NCI-H345 (cell line): Measurements from ENCODE around the gene IQSEC1.

Experiments
- DNase-seq: peaks from one replicate; lab custom pipeline; 2025; lab: John Stamatoyannopoulos, UW

Gene IQSEC1

DNA sequence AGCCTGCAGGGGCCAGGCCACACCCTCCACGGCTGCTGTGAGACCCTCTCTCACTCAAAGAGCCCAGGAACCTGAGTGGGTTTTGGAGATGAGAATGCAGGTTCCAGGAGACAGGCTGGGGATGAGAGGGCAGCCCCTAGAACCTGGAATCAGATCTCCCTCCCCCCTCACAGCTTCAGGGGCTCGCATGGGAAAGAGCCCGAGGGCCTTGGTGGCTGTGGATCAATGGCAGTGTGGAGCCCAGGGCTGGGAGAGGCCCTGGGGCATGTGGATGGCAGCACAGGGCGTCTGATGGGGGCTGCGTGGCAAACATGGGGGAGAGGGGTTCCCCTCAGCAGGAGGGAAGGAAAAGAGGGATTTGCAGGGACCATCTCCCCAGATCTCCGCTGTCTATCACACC lies 119.0 kb downstream of the IQSEC1 start:
- DNase-seq: no peak

DNA sequence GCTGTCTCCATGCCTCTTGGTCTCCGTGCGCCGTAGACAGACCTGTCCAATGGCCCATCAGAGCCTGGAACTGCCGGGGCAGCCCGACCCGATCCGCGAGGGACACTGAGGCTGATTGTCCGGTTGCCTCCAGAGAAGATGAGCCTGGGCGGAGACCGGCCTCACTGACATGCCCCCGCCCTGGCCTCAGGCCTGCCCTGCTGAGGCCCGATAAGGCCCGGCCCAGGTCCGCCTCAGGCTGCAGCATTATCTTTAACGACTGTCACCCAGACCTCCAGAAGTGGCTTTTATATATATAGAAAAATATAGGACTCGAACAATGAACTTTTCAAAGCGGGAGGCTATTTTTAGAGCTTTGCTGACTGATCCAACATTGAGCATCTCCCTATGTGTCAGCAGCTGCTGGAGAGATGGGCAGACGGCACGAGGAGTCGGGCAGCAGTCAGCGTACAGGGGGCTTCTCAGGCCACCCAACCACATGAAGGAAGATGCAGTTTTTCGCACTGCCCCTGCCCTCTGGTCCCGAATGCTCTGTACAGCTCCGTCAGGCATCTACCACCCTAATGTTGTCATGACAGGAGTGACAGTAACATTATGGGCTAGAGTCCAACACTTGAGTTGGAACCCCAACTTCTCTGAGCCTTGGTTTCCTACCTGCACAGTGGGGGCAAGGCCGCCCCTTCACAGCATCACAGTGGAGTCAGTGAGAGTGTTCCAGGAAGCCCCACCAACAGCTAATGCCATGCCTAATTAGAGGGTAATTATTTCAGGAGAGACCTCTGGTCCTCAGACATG lies 119.8 kb downstream of the IQSEC1 start:
- no peak for DNase-seq

DNA sequence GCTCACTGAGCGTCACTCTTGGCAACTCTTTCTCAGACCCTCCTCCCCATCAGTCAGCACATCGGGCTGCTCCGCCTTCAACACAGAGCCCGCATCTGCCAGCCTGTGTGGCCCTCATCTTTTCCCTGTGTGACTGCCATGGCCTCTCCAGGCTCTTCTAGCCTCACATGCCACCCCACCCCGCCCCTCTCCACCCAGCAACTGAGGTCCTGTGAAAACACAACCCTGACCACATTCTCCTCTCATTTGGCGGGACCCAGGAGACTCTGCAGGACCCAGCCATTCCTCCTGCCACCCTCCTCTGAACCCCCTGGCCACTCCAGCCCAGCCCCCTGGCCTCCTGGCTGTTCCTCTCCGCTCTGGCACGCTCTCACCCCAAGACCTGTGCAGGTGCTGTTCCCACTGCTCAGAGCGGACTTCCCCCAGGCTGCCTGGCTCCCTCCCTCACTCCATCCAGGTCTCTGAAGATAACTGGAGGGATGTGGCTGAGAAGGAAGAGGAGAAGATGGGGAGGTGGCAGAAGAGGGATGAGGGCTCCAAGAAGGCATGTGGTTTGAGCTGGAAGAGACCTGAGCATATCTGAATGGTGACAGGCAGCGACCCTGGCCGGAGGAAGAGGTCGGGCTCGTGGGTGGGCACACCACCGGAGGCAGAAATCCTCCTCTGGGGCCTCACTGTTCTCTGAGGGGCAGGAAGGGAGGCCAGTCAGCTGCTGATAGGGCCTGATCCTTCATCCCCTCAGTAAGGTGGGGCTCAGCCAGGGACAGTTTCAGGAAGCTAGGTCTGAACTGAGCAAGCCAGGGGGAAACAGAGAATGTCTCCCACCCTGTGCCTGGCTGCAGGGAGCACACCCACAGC lies 120.7 kb downstream of the IQSEC1 start:
- DNase-seq: no peak

DNA sequence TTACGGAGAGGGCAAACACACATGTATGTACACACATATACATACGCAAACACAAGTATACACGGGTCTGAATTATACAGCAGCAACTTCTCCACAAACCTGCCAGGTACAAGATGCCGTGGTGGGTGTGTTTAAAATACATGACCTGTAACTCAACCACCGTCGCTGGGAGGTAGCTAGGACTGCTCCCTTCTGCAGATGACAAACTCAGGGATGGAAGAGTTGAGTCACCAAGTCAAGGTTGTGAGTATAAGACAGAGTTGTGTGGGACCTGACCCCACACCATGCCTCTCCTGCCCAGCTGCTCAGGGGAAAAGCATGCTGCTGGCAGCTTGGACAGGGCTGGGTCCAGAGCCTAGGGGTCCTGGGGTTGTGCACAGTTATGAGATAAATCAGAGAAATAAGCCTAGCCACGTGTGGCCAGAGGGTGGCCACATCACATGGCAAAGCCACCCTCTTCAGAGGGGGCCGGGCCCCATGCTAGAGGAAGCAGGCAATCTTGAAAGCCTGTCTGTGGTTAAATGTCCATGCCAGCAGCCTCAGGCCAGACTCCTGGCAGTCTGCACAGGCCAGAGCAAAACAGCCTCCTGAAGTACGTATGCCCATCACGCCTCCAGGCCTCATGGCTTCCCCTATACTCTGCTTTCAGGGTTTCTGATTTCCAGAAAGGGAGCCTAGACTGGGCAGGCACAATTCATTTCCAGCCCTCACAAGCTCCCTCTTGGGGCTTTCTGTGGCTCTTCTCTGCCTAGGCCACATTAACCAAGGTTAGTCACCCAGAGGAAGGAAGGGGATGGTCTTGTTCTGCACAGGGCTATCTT lies 124.1 kb downstream of the IQSEC1 start:
- DNase-seq: no peak

DNA sequence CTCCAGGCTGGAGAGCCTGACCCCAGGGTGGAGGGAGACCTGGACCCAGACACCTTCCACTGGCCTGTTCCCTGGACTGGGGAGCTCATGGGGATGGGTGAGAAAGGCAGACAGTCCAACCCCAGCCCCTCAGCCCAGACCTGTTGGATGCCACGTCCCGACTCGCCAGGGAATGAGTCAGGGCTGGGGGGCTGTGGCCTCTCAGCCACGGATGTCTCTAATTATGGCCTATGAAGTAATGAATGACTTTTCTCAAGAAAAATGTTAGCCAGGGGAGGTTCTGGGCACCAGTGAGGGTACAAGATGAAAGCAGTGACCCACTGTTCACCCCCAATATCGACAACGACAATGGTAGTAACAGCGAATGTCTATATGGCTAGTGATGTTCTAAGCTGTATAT lies 124.9 kb downstream of the IQSEC1 start:
- DNase-seq: no peak

DNA sequence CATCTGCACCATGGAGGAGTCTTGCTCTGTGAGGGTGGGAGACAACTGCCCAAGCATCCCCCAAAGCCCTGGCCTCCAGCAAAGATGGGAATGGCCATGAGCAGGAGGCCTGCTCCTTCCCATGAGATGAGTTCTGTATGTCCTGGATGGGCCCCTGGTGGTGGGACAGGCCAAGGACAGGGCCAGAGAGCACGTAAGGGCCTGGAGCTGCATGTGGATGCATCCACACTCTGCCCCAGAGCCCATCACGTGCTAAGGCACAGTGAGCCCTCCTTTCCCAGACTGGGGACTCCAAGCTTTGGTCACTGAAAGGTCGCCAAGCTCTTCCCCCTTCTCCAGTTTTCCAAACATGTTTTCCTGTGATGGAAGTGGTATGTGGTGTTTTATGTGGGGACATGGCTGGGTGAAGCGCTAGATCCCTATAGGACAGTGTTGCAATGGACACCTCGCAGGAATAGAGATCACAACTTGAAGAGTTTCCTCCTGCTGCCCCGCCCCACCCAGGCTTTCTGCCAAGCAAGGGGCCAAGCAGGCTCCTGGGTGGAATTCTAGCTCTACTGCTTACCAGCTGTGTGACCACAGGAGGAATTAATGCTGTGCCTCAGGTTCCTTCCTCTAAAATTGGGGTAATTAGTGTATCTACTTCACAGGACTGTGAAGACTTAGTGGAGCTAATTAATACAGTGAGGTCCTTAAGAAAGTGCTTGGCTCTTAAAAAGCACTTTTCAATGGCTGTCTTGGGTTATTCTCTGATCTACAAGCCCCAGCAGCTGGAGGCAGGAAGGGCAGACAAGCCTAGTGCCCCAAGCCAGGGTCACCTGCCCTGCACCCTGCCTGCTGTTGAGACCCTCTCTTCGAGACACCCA lies 125.5 kb downstream of the IQSEC1 start:
- DNase-seq: no peak

DNA sequence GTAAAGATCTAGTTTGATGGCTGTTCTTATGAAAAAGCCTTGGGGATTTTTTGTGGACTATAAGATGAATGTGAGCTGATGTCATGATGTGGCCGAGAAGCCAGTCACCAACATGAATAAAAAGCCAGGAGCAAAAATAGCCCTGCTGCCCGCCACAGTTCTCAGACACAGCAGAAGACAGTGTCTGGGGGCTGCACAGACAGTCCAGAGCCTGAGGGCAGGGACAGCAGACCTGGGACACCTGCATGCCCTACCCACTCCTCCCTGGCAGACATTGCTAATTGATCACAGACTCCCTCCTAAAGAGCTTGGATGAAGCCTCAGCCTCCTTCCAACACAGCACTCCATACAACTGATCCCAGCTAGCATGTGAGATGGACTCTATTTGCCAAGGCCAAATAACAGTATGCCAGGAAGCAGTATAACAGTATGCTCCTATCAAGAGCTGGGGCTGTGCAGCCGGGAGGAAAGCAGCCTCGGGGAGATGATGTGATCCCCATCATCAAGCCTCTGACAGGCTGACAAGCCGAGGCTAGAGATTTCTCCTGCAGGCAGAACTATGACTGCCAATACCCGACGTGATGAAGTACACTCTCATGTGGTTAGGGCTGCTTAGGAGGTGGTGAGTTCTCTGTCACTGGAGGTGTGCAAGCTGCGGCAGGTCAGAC lies 126.4 kb downstream of the IQSEC1 start:
- DNase-seq: no peak

DNA sequence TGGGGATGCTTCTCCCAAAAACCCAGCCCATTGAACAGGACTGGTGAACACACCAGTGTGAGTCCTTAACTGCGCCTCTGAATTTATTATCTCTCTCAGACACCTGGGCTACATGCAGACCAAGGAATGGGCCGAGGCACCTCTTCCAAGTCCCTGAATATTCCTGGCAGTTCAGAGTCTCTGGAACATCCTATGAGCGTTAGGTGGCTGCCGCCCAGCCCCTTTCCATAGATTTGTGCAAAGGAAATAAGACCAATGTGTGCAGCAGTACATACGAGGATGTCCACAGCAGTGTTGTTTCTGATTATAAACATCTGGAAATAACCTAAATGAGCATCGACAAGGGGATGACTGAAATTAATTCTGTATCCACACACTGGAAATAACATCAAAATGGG lies 127.0 kb downstream of the IQSEC1 start:
- no peak for DNase-seq

DNA sequence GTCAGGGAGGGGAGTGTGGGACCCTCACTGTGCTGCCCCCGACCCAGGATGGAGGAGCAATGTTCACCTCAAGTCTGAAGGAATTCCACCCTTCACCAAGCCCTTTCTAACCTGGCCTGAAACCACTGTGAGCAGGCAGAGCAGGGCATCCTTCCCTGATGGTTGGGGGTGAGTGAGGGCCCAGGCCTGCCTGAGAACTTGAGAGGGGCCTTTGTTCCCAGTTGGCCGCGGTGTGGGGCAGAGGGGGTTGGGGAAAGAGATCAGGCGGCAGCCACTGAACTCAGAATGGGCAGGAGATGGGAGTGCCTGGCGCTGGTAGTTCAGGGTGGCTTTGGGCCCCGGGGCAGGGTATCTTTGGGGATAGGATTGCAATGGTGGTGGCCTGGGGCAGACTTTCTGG lies 128.4 kb downstream of the IQSEC1 start:
- no peak for DNase-seq

DNA sequence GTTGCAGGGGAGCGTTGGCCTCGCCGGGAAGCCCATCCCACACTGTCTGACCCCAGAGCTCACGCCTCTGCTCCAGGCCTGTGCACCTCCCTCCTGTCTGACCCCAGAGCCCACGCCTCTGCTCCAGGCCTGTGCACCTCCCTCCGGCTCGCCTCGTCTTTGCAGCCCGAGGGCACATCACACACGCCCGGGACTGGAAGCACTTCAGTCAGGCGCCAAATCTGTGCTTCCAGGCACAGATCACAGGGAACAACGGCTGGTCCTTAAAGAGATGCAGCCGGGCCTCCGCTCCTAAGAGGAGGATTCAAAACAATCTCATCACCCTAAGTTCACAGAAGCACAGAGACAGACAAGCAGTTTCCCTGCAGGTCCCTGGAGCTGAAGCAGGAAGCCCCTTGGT lies 128.8 kb downstream of the IQSEC1 start:
- no peak for DNase-seq

DNA sequence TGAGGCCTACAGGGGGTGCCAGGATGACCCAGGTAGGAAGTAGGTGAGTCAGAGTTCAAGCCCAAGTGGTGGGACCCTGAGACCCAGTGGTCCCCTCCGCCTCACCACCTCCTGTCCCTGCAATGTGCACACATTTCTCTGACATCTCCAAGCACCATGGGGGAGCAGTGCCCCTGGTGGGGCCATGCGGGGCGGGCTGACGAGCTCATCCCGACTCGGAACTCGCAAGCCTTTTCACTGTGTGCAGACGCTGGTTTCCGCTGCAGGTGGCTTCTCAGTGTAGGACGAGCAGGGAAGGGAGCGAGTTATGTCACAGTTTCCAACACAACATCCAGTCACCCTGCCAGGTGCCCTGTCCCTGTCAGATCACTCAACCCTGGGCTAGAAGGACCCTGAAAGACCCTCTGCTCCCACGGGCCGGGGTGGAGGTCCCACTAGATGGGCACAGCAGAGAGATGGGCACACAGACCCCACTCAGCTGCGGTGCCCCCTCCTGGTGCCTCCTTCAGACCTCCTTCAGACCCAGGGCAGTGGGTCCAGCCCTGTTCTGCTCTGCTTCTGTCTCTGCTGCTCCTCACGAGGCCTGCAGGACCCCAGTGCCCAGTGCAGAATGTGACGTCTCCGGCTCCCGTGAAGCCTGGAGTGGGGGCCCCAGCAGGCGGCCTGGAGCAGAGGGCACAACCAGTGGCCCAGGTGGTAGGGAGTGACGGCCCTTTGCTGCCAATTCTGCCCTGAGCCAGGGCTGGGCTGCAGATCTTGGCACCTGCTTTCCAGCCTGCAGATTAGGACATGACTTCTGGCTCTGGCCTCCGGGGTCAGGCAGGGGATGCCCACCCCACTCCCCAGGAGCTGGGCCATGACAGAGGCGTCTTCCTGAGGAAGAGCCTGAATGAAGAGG lies 129.9 kb downstream of the IQSEC1 start:
- DNase-seq: no peak

DNA sequence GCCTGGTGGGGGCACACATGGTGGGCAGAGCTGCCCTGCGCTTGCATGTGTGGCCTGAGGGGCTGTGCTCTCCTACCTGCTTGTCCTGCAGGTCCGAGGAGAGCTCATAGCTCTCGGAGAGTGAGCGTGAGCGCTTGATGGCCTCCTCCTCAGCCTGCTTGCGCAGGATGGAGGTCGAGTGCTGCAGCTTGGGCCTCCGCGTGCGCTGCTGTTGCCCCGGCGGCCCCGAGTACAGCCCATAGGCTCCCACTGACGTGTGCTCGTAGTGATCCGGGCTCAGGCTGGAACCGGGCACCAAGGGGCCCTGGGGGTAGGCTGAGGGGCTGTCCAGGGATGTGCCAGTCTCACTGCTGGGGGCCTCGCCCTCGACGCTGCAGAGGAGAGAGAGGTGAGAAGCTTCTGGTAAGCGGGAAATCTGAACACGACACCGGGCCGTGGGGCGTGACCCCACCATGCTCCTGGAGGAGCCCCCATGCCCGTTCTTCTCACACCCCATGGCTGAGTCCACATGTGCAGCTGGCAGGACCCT lies 131.7 kb downstream of the IQSEC1 start:
- no peak for DNase-seq

DNA sequence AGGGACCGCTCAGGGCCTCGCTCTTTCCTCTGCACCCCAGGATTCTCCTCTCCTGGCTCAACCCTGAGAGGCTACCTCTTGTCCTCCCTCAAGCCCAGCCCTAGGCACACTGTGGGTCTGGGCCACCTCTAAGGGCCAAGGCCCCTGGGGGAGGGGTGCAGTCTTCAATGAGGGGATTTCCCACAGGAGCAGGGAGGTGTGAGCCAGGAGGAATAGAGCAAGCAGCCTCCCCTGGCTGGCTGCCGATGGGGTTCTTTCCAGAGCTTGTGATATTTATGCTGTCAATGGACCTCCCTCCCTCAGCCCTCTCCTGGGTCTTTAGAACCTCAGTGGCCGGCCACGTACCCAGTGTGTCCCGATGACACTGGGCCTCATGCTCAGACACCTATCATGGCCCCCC lies 132.4 kb downstream of the IQSEC1 start:
- DNase-seq: no peak

DNA sequence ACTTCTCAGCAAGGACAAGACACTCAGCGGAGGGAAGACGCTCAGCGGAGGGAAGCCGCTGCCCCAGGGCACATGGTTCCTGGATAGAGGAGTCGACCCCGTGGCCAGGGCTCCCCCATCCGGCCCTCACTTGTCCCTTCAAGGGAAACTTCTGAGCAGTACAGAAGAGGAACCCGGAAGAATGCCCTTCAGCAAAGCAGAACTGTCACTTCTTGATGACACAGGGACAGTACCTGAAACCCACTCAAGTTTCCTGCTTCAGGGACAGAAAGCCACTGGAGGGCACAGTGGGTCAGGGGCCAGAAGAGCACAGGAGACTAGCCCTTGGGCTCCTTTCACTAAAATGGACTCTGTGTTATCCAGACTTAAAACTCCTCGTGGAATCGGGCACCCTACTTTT lies 134.1 kb downstream of the IQSEC1 start:
- no peak for DNase-seq

DNA sequence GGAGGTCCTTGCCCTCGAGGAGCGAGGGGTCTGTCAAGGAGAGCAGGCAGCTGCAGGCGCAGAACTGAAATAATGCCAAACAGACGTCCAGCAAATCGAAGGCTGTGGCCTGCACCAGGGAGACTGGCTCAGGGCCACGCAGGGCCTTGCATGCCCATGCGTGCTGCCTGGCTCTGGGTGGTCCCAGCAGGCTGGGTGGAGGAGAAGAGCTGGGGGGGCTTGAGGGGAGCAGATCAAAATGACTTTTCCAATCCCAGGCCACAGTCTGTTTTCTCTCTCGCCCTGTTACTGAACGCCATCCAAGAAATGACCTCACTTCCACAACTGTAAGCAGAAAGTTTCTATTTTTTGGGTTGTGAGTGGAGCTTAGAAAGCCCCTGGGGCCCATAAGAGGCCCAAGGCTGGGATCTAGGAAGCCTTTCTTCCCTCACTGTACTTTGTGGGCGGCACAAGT lies 134.9 kb downstream of the IQSEC1 start:
- no peak for DNase-seq

DNA sequence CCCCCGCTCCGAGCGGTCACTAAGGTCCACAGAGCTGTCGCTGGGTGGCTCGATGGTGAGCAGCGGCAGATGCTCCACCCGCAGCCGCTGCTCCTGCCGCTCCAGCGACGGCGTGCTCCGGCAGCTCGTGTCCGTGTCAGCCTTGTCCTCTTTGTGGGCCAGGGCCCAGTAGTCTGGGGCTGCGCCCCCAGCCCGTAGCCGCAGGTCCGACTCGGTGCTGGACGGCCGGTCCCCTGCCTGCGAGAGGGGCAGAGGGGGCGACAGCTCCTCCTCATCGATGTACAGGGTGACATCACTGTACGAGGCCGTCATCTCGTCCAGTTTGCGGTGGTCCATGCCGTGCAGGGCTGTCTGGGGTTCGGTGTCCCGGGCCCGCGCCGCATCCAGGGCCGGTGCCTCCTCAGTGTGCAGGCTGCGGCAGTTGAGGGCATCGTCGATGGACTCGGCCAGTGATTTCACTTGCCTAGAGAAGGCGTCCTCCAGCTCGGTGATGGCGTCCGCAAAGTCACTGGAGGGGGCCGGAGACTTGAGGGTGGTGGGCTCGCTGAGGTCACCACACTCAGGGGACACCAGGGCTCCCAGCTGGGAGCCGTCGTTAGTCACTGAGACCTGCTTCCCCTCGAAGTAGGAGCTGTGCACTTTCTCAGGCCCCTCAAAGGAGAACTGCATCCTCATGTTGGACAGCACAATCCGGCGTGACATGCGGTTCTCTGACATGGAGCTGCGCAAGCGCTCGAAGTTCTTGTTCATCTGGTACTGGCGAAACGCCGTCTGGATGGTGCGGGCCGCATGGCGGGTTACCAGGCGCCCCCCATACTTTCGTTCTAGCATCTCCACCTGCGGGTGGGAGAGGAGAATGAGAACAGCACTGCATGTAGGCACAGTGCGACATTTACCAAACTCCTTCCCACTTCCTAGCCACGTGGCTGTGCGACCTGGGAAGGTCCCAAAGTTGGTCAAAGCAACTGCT lies 137.1 kb downstream of the IQSEC1 start:
- DNase-seq: no peak

DNA sequence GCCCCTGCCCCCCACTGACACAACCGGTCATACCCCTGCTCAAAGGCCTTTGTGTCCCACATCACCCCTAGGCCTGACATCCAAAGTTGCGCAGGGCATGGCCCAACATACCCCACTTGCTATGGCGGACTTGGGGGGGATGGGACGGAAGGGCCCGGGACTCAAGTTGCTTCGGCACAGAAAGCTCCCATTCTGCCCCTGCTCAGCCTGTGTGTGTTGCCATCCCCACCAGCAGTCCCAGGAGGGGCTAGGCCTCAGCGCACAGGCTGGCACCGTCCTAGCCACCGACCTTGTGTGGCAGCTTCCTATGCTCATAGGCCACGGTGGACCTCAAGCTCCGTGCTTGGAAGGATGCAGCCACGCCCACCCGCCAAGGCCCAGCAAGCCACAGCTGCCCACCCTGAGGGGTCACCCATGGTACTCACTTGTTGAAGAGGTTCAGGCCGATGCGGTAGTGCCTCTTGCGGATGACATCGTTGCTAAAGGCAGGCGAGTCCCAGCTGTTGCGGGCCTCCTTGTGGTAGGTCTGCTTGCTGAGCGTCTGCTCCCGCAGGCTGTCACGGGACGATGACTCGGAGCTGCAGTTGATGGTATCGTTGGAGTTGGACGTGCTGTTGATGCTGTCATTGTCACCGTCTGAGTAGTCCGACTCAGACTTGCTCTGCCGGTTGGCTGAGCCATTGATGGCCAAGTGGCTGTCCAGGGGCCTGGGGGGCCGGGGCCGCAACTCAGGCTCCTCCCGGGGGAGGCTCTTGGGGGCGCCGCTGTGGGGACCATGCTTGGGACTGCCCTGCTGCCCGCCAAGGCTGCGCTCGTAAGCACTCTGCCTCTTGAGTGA lies 138.0 kb downstream of the IQSEC1 start:
- no peak for DNase-seq
